HepG2 (cell line): ENCODE data around the gene CDK18. TPM values are rescaled to one million over a fixed set of nuclear protein-coding genes. Genes with fewer than 3 reads are reported as not detected.

Experiments
- ATAC-seq: fragments of 200-7000 bp; cut with Tn5 transposase; 3 replicates; pipeline ENCODE4 v1.9.1; 2020; ENCODE audit warnings: mild to moderate bottlenecking, moderate library complexity
- BruUV-seq: library from RNA; stranded (reverse); fragments of 400-500 nt; replicated peaks from 2 replicates; lab custom pipeline; 2021; lab: Mats Ljungman, UMichigan
- CTCF ChIA-PET: fragments of 300-600 bp; formaldehyde crosslinking; extraction: SDS; loops from one replicate; lab custom pipeline; 2021; ENCODE audit warnings: low total read pairs, inconsistent platforms, low intra/inter-chr PET ratio; lab: Yijun Ruan, JAX
- POLR2A ChIA-PET: fragments of 350-600 bp; sonication (Branson Sonifier 250); formaldehyde crosslinking; loops from one replicate; lab custom pipeline; 2020; ENCODE audit warnings: antibody characterized with exemption, inconsistent platforms; lab: Yijun Ruan, JAX
- DNase-seq: peaks from one replicate; pipeline ENCODE4 v3.0.0-alpha.2; 2015; ENCODE audit warnings: low spot score
- FAIRE-seq: peaks from 3 replicates; lab custom pipeline; 2011; peaks lifted over from hg19 to GRCh38; lab: Jason Lieb, UNC
- H2AFZ ChIP-seq: one replicate; pipeline ENCODE4 v1.6.1; 2011; ENCODE audit warnings: low read length, inconsistent platforms
- H3K27ac ChIP-seq: fragments of 300-600 bp; 3 replicates; pipeline ENCODE4 v1.8.0; 2011; ENCODE audit warnings: mixed run types, mild to moderate bottlenecking, mixed read lengths, low read length, inconsistent platforms; ENCODE audit not compliant: insufficient read depth; ENCODE audit errors: extremely low read length
- H3K27me3 ChIP-seq, 2 experiments: fragments of 200-600 bp in 1 of 2; 2 replicates in 1 of 2; 3 replicates in 1 of 2; pipeline versions ENCODE4 v1.6.0 to v1.8.0; 2011; ENCODE audit warnings: low read length in 2 of 2, mild to moderate bottlenecking in 2 of 2, moderate library complexity in 2 of 2, inconsistent platforms in 1 of 2; ENCODE audit not compliant: insufficient read depth in 2 of 2, control insufficient read depth in 1 of 2
- H3K36me3 ChIP-seq, 2 experiments: fragments of 200-600 bp in 1 of 2; replicated peaks in 1 of 2; 2 replicates in 1 of 2; 3 replicates in 1 of 2; pipeline versions ENCODE4 v1.5.1 to v1.8.0; 2011; ENCODE audit warnings: low read length in 2 of 2, inconsistent platforms in 1 of 2; ENCODE audit not compliant: insufficient read depth in 2 of 2, control insufficient read depth in 1 of 2
- H3K4me1 ChIP-seq: 2 replicates; pipeline ENCODE4 v1.5.1; 2012; ENCODE audit warnings: low read length, inconsistent platforms; ENCODE audit not compliant: insufficient read depth
- H3K4me2 ChIP-seq: 2 replicates; pipeline ENCODE4 v1.6.0; 2011; ENCODE audit warnings: low read depth, low read length, inconsistent platforms
- H3K4me3 ChIP-seq, 3 experiments: fragments of 200-600 bp in 1 of 3; sonication (generic), shearing (Covaris generic) in 1 of 3; replicated peaks in 1 of 3; 2 replicates each; pipeline ENCODE4 v1.5.1; 2011 to 2016; ENCODE audit warnings: low read length in 3 of 3, inconsistent platforms in 2 of 3, low read depth in 2 of 3, mild to moderate bottlenecking in 2 of 3, control low read depth in 1 of 3, mixed read lengths in 1 of 3; ENCODE audit not compliant: insufficient read depth in 1 of 3
- H3K79me2 ChIP-seq: one replicate; pipeline ENCODE4 v1.6.1; 2011; ENCODE audit warnings: low read length, inconsistent platforms; ENCODE audit not compliant: insufficient read depth
- H3K9ac ChIP-seq: 2 replicates; pipeline ENCODE4 v1.6.0; 2011; ENCODE audit warnings: mild to moderate bottlenecking, low read depth, low read length, inconsistent platforms; ENCODE audit not compliant: insufficient read depth
- H3K9me3 ChIP-seq: 2 replicates; pipeline ENCODE4 v1.5.1; 2012; ENCODE audit warnings: mild to moderate bottlenecking, low read length
- H4K20me1 ChIP-seq: 2 replicates; pipeline ENCODE4 v1.6.0; 2011; ENCODE audit warnings: inconsistent platforms, mild to moderate bottlenecking, low read length, moderate library complexity; ENCODE audit not compliant: insufficient read depth
- CCAR2 ChIP-seq: fragments of 200-400 bp; formaldehyde crosslinking; optimal IDR thresholded peaks from 2 replicates; pipeline ENCODE3; 2018; ENCODE audit warnings: low read depth, mild to moderate bottlenecking, low read length, moderate library complexity
- CREBL2 ChIP-seq: sonication (generic); formaldehyde crosslinking; IDR thresholded peaks from 2 replicates; pipeline ENCODE4 v1.8.1; 2023; ENCODE audit warnings: missing genetic modification reagents, mild to moderate bottlenecking, borderline replicate concordance
- ELF1 ChIP-seq: sonication (generic); formaldehyde crosslinking; IDR thresholded peaks from 2 replicates; pipeline ENCODE4 v1.4.0; 2020; ENCODE audit warnings: missing genetic modification reagents
- HCFC1 ChIP-seq: fragments of 150-350 bp; IDR thresholded peaks from 2 replicates; pipeline ENCODE4 v1.6.1; 2014; ENCODE audit warnings: low read depth, low read length
- NCOA2 ChIP-seq: sonication (generic); formaldehyde crosslinking; IDR thresholded peaks from 2 replicates; pipeline ENCODE4 v1.8.0; 2022; ENCODE audit warnings: inconsistent platforms
- POLR2A ChIP-seq, 2 experiments: IDR thresholded peaks; 2 replicates each; pipeline ENCODE4 v1.6.1; 2011; ENCODE audit warnings: low read depth in 2 of 2, low read length in 2 of 2, mild to moderate bottlenecking in 1 of 2, moderate library complexity in 1 of 2; ENCODE audit not compliant: insufficient read depth in 1 of 2
- RELA ChIP-seq: sonication (generic); formaldehyde crosslinking; IDR thresholded peaks from 2 replicates; pipeline ENCODE4 v1.4.0; 2020; ENCODE audit warnings: missing genetic modification reagents
- TCF12 ChIP-seq, 2 experiments: fragments of 450-650 bp in 1 of 2; sonication (generic) in 1 of 2; formaldehyde crosslinking in 1 of 2; IDR thresholded peaks; 2 replicates each; pipeline versions ENCODE4 v1.6.1 to v1.8.0; 2017 to 2022; ENCODE audit warnings: antibody characterized with exemption in 1 of 2, mild to moderate bottlenecking in 1 of 2, missing genetic modification reagents in 1 of 2, moderate library complexity in 1 of 2
- THAP11 ChIP-seq: IDR thresholded peaks from 2 replicates; pipeline ENCODE4 v1.6.1; 2016; ENCODE audit warnings: missing biosample characterization, missing genetic modification reagents
- ZBTB1 ChIP-seq: sonication (generic); formaldehyde crosslinking; IDR thresholded peaks from 2 replicates; pipeline ENCODE4 v1.4.0; 2020; ENCODE audit warnings: missing genetic modification reagents, borderline replicate concordance
- ZNF138 ChIP-seq: sonication (generic); formaldehyde crosslinking; IDR thresholded peaks from 2 replicates; pipeline ENCODE4 v1.5.0; 2020; ENCODE audit warnings: mild to moderate bottlenecking, low read depth, missing genetic modification reagents
- ZNF350 ChIP-seq: sonication (generic); formaldehyde crosslinking; IDR thresholded peaks from 2 replicates; pipeline ENCODE4 v1.4.0; 2020; ENCODE audit warnings: mild to moderate bottlenecking, low read depth, missing genetic modification reagents, borderline replicate concordance
- ZNF589 ChIP-seq: sonication (generic); formaldehyde crosslinking; conservative IDR thresholded peaks from 2 replicates; pipeline ENCODE4 v1.8.0; 2022; ENCODE audit warnings: mild to moderate bottlenecking, moderate library complexity, missing genetic modification reagents
- ZSCAN9 ChIP-seq: IDR thresholded peaks from 2 replicates; pipeline ENCODE4 v1.6.1; 2016; ENCODE audit warnings: borderline replicate concordance
- WGBS: methylation state at CpG from one replicate; pipeline ENCODE4 v1.1.6; 2017; ENCODE audit warnings: low lambda C conversion rate; 5-methylcytosine and 5-hydroxymethylcytosine counted together
- in situ Hi-C: cut with HindIII; loops from 2 replicates; pipeline ENCODE4 v1.10.0; 2017; ENCODE audit warnings: low pct_unique_long_range_greater_than_20kb; ENCODE audit not compliant: extremely low pct_ligation_motif_present
- intact Hi-C: fragments of 100-400 bp; cut with micrococcal nuclease; formaldehyde crosslinking; loops from one replicate; pipeline ENCODE4 v1.10.0; 2022; ENCODE audit not compliant: unreplicated experiment
- polyA plus RNA-seq, 8 experiments: library from polyadenylated mRNA; depleted of rRNA in 3 of 8; stranded (reverse) in 7 of 8; unstranded in 1 of 8; fragments of >200 nt; fragmentation: Illumina TruSeq in 4 of 8; extraction: Trizol in 4 of 8; gene quantifications; 2 replicates each; pipeline versions ENCODE4 v1.2.1 to v1.2.3, GENCODE V29; 2011 to 2016; ENCODE audit warnings: low read depth in 4 of 8, missing spikeins in 1 of 8, mixed read lengths in 1 of 8; ENCODE audit not compliant: insufficient read depth in 1 of 8
- total RNA-seq, 5 experiments: library from RNA; depleted of rRNA; stranded (reverse); fragments of >200 nt; fragmentation: Illumina TruSeq; extraction: Trizol; gene quantifications; 2 replicates each; pipeline ENCODE4 v1.2.3, GENCODE V29; 2016; ENCODE audit warnings: low read depth in 1 of 5
- TF ChIP-seq, protein P1 (sequence below): IDR thresholded peaks from 2 replicates; pipeline ENCODE4 v1.6.1; 2016; ENCODE audit warnings: low read depth, borderline replicate concordance

The CDK18 gene
- total and polyA plus RNA-seq, 2 of the 13 experiments (the other 11 are each of a cell fraction or from before 2014, with no cell fraction given), result 6.4 to 38.8 TPM

DNA sequence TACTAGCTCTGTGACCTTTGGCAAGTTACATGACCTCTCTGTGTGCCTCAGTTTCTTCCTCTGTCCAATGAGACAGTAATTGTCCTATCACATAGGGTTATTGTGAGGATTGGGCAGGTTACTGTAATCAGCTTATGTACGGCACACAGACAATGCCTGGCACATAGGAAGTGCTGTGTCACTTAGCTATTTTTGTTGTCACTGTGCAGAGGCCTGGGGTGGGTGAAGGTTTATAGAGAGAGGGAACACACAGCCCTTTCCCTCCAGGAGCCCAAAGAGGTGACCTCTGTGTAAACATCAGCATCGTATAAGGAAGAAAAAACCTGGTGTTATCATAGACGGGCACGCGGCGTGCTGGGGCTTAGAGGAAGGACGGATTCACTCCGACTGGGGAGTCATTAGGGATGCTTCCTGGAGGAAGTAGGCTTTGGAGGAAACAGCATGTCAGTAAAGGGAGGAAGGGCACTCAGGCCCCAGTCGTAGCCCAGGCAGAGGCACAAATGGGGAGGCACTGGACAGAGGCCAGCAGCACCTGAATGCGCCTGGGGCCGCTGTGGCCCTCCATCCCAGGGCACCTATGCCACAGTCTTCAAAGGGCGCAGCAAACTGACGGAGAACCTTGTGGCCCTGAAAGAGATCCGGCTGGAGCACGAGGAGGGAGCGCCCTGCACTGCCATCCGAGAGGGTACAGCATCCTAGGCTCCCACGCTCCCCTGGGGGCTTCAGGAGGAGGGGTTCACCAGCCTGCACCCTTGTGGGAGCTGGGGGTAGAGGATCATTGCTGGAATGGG is 21.2 kb downstream of the CDK18 start (continued):
- TF ChIP-seq ZNF350 (CRISPR knock-in tag), result no peak
- TF ChIP-seq CREBL2 (CRISPR knock-in tag), result no peak
- TF ChIP-seq HCFC1, result no peak
- no peak for TF ChIP-seq THAP11 (CRISPR knock-in tag)
- TF ChIP-seq, protein P1, sequence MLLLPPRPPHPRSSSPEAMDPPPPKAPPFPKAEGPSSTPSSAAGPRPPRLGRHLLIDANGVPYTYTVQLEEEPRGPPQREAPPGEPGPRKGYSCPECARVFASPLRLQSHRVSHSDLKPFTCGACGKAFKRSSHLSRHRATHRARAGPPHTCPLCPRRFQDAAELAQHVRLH, result no peak
- TF ChIP-seq ZNF589, result no peak
- no peak for TF ChIP-seq ZSCAN9
- no peak for TF ChIP-seq RELA (CRISPR knock-in tag)
- no peak for TF ChIP-seq NCOA2 (CRISPR knock-in tag)
- no peak for TF ChIP-seq ZNF138
- TF ChIP-seq, all 625 proteins: peak for 0

GRCh38 chr1:205526431-205526830 is 22.0 kb downstream of the CDK18 start:
- Histone ChIP-seq H3K4me2 (no peak overlapping the region), H3K4me1 (peaks cover 23% of the 10 kb centered on the region), H3K27me3 (no peaks in the 10 kb centered on the region), H4K20me1 (0 out of 2 replicates have a peak, but pooled peaks cover 4% of the 10 kb centered on the region), H3K27ac (no peak overlapping the region), H3K36me3 (no peaks in the 10 kb centered on the region; a peak in 2 of 5 replicates), H3K9me3 (no peaks in the 10 kb centered on the region), H3K79me2 (no peaks in the 10 kb centered on the region), H3K4me3 (no peak overlapping the region)
- no peak for FAIRE-seq
- ChIA-PET POLR2A (no interaction called here), CTCF (no interaction called here)
- WGBS, result 75% methylated on average over 4 of the region's 11 CpGs
- no peak for DNase-seq
- ATAC-seq, result no peak
- in situ Hi-C loops, result no loop called here
- TF ChIP-seq TCF12 (IDR thresholded peaks at IDR 0.05) (no peak), TCF12 (CRISPR knock-in tag; IDR thresholded peaks at IDR 0.05) (no peak), ELF1 (no peak), CCAR2 (no peak), POLR2A (IDR thresholded peaks at IDR 0.05; ENCODE audit: insufficient read depth in 1 of 2, low read depth in 2 of 2, low read length in 2 of 2) (no peak), ZBTB1 (CRISPR knock-in tag) (no peak)
- TF ChIP-seq, all 625 proteins: peak for 0
- Histone ChIP-seq H3K9ac (no peak overlapping the region), H2AFZ (no peak overlapping the region)
- intact Hi-C loops, result no loop called here
- no TSS peak for BruUV-seq
